GM03348 (cell line): Measurements from ENCODE around the gene PDZRN4.
A peak's percentile ranks its signal among the peaks of the same experiment; 100 is the strongest.
"Not testable (repeated sequence)": the region's sequence is repeated elsewhere in the genome, so short reads cannot be mapped to it uniquely, and the experiment has no call there.

Experiments
- DNase-seq: peaks from one replicate; pipeline ENCODE4 v3.0.0; 2012; ENCODE audit warnings: low spot score

Gene PDZRN4

GRCh38 chr12:41188058-41188840 is at the start of gene PDZRN4:
Gene PDZRN4 (plus strand): TSS chr12:41188320.
- peak; percentile 7 for DNase-seq

- no peak for DNase-seq
Observed at GRCh38 chr12:41140117-41140516, 48.0 kb upstream of the PDZRN4 start.

- no peak for DNase-seq
Observed at GRCh38 chr12:41141104-41141503, 47.0 kb upstream of the PDZRN4 start.

GRCh38 chr12:41142376-41142775 is 45.7 kb upstream of the PDZRN4 start:
- no peak for DNase-seq

GRCh38 chr12:41151793-41152192 is 36.3 kb upstream of the PDZRN4 start:
- DNase-seq = no peak

- DNase-seq = no peak
Observed at GRCh38 chr12:41162461-41162860, 25.7 kb upstream of the PDZRN4 start.

GRCh38 chr12:41167701-41168100 is 20.4 kb upstream of the PDZRN4 start:
- DNase-seq = no peak

- DNase-seq = no peak
Observed at GRCh38 chr12:41174602-41175001, 13.5 kb upstream of the PDZRN4 start.

GRCh38 chr12:41179507-41179906 is 8.6 kb upstream of the PDZRN4 start:
- not testable (repeated sequence) for DNase-seq

- no peak for DNase-seq
Observed at GRCh38 chr12:41184864-41185263, 3.3 kb upstream of the PDZRN4 start.

- no peak for DNase-seq
Observed at GRCh38 chr12:41186026-41186425, 2.1 kb upstream of the PDZRN4 start.

- DNase-seq = peak; percentile 2
Observed at GRCh38 chr12:41188841-41189394, 798 bp downstream of the PDZRN4 start.

- DNase-seq = peak; percentile 3
Observed at GRCh38 chr12:41189395-41190251, 1.5 kb downstream of the PDZRN4 start.

GRCh38 chr12:41190338-41190737 is 2.2 kb downstream of the PDZRN4 start:
- peak; percentile 5 for DNase-seq

- not testable (repeated sequence) for DNase-seq
Observed at GRCh38 chr12:41191549-41191948, 3.4 kb downstream of the PDZRN4 start.

GRCh38 chr12:41193311-41193710 is 5.2 kb downstream of the PDZRN4 start:
- no peak for DNase-seq

- no peak for DNase-seq
Observed at GRCh38 chr12:41202051-41202450, 13.9 kb downstream of the PDZRN4 start.

- DNase-seq = no peak
Observed at GRCh38 chr12:41205070-41205709, 17.1 kb downstream of the PDZRN4 start.

GRCh38 chr12:41206298-41206697 is 18.2 kb downstream of the PDZRN4 start:
- no peak for DNase-seq

- DNase-seq = no peak
Observed at GRCh38 chr12:41211448-41211847, 23.3 kb downstream of the PDZRN4 start.

GRCh38 chr12:41212625-41213024 is 24.5 kb downstream of the PDZRN4 start:
- no peak for DNase-seq

GRCh38 chr12:41213107-41213506 is 25.0 kb downstream of the PDZRN4 start:
- no peak for DNase-seq
